T-helper 2 cell treated with Interferon-gamma antibody and Interleukin-4, amounts not matched to agents 100 ng/mL and 5 ng/mL, for 36 hours (primary cell): ENCODE results near the gene B9D1. TPM values are rescaled to one million over a fixed set of nuclear protein-coding genes. Genes with fewer than 3 reads are reported as not detected.
"Not testable (repeated sequence)": the region's sequence is repeated elsewhere in the genome, so short reads cannot be mapped to it uniquely, and the experiment has no call there.

ENCODE experiments used
- intact Hi-C: fragments of 100-400 bp; cut with micrococcal nuclease; formaldehyde crosslinking; loops from one replicate; pipeline ENCODE4 v1.15.1; 2023
- total RNA-seq: library from RNA; stranded (reverse); gene quantifications from 2 replicates; pipeline ENCODE4 v1.2.3, GENCODE V29; 2022

Gene B9D1
- total RNA-seq, 1 donor from 2014 or later, result 4.2 TPM

DNA sequence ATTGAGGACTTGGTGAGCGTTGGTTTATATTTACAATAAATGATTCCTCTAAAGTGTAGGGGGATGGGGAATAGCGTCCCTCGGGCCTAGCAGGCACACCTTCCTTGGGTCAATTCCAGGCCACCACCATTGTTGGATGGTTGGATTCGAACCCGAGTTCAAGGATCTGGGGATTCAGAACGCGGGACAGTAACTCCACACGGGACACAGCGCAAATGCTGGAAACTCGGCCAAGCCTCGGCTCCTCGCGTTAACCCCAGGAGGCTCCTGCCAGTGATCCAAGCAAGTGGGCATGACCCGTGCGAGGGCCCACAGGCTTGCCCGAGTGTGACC is 613 bp downstream of the B9D1 start:
- intact Hi-C loops, result loop anchor here (1.0 to 5.0 kb wide), 7 partner anchors 8 to 405 kb away; partner anchors contain the start of genes ALDH3A2 and MAPK7

DNA sequence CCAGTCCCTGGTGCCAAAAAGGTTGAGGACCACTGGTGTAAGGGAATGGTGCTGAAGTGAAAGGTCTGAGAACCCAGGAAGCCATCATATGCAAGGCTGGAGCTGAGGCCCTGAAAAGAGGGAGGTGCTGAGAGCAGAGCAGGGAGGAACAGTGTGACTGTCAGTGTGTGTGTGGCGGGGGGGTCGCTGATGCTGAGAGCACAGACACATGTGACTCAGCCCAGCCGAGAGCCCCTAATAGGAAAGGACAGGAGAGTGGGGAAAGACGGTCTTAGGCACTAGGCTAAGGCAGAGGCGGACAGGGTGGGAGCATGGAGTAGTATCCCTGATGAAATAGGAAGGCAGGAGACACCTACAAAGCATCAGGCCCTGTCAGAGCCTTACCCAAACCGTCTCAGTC is 1.2 kb downstream of the B9D1 start:
- intact Hi-C loops, result loop anchor here (5.0 kb wide), 3 partner anchors 101 to 406 kb away; partner anchors contain the start of gene ALDH3A2

DNA sequence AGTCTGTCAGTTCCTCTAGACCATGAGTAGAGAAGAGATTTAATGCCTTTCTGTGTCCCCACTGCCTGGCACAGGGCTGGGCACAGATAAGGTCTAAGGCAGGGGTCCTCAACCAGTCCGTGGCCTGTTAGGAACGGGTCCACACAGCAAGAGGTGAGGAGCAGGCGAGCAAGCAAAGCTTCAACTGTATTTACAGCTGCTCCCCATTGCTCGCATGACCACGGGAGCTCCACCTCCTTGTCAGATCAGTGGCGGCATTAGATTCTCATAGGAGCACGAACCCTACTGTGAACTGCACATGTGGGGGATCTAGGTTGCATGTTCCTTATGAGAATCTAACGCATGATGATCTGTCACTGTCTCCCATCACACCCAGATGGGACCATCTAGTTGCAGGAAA is 1.8 kb downstream of the B9D1 start:
- intact Hi-C loops, result loop anchor here (5.0 kb wide), 3 partner anchors 102 to 407 kb away; partner anchors contain the start of gene ALDH3A2

DNA sequence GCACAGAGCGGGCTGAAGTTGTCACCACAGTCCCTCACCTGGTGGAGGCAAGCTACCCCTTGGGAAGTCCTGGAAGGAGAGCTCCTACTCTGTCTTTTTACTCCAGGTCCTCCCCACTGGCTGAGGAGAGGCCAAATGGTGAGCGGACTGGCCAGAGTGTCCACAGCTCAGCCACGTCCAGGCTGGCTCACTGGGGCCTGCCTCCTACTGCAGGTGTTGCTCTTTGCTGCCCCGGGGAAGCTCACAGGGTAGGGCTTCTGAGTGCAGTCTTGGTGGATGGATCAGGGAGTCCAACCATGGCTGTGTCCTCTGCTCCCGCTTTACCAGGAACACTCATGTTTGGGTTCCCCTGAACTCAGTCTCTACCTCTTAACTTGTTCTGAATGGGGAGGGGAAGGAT is 2.7 kb downstream of the B9D1 start:
- intact Hi-C loops, result loop anchor here (5.0 kb wide), 3 partner anchors 102 to 407 kb away; partner anchors contain the start of gene ALDH3A2

DNA sequence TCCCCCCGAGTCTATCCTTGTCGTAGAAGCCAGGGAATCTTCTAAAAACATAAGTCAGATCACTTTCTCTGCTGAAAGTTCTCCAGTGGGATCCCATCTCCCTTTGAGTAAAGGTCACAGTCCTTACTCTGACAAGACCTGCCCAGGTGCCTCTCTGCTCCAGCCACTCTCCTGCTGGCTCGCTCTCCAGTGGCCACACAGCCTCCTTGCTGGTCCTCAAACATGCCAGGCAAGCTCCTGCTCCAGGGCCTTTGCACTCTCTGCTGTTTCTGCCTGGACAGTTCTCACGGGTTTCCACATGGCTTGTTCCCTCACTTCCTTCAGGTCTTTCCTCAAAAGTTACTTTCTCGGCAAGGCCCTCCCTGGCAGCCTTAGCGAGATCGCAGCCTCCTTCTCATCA is 3.4 kb downstream of the B9D1 start:
- intact Hi-C loops, result no loop called here

DNA sequence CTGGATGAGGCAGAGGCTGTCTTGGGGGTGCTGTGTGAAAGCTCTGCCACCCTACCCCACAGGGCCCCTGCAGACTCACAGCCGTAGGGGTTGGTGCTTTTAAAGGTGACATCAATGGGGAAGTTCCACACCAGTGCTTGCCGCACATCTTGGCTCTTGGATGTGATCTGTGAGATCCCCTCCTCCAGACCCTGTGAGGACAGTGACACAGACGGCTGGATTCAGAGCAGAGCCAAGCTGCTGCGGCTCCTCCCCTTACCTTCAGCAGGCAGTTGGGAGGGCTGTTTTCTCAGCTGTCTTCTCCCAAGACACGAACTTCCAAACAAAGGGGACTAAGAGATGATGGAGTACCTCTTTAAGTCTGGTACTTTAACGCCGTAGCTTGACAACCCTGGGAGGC is 4.8 kb downstream of the B9D1 start:
- intact Hi-C loops, result no loop called here

DNA sequence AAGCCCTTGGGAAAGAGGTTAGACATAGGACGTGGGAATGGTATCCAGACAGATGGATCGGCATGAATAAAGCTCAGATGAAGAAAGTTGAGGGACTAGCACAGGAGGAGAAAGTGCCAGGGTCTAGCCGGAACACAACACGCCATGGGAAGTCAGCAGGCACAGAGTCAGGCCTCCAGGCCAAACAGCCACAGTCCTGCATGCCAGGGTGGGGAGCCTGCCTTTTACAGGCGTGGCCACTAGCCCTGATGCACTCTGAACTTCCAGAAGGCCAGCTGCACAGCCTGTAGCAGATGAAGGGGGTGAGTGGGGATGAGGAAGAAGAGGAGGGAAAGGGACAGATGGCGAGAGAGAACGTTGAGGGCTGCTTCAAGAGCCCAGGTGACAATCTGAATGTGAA is 5.2 kb downstream of the B9D1 start:
- intact Hi-C loops, result no loop called here

DNA sequence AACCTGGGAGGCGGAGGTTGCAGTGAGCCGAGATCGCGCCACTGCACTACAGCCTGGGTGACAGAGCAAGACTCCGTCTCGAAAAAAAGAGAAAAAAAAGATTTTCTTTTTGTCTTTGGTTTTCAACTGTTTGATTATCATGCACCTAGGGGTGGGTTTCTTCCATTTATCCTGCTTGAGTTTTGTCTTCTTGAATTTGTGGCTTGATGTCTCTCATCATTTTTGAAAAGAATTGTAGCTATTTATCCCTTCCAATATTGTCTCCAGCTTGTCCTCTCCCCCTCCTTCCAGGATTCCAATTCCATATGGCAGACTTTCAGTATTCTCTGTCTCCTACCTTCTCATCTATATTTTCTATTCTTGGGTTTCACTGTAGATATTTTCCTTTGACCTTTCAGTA is 7.8 kb downstream of the B9D1 start:
- intact Hi-C loops, result no loop called here

DNA sequence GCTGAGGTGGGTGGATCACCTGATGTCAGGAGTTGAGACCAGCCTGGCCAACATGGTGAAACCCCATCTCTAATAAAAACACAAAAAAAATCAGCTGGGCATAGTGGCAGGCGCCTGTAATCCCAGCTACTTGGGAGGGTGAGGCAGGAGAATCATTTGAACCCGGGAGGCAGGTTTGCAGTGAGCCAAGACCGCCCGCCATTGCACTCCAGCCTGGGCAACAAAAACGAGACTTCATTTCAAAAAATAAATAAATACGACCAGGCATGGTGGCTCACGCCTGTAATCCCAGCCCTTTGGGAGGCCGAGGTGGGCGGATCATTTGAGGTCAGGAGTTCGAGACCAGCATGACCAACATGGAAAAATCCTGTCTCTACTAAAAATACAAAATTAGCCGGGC is 9.1 kb downstream of the B9D1 start:
- intact Hi-C loops, result not testable (repeated sequence)

DNA sequence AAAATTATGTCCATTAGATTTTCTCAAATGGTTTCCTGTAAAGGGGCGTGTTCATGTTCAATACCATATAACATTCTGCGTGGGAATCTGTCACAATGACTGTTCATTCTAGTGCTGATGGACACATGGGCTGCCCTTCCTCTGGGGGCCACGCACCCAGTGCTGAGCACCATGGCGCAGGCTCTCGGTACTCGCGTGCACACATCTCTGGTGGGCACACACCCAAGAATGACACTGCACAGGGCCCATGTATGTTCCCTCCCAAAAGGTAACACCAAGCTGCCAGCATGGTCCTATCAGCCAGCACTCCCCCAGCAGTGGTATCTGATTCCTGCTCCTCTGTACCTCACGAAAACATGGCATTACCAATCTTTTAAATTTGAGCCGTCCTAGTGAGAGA is 13.7 kb downstream of the B9D1 start:
- intact Hi-C loops, result no loop called here

GRCh38 chr17:19348081-19348650 is 14.4 kb downstream of the B9D1 start:
- intact Hi-C loops, result no loop called here

DNA sequence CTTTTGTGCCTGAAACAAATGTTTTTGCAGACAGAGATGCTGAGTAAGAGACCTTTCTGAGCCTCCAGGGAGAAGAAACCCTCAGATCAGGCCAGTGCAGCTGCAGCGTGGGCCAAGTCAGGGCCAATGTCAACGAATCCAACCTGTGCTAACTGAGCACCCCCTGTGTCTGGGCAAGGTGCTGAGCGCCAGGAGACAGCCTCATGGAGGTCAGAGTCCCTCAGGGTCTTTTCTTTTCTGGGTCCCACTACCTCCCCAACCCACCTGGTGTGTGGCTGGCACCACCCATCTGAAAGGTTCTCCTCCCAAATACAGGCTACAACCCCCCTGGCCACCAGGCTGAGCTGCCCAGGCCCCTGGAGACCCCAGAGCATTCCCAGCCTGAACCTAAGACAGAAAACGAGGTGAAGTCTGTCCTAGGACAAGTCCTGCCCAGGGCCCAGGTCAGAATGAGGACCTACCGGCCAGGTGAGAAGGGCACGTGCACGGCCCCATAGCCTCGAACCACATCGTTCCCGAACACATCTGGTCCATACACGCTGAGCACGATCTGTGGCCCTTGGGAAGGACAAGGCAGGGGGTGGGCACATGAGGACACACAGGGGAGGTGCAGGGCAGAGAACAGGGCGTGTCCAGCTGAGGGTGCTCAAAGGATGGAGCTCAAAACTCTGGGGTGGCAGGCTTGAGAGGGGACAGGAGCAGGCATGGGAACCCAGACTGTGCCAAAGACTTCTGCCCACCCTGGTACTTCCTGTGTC is 15.0 kb downstream of the B9D1 start:
- intact Hi-C loops, result no loop called here

- intact Hi-C loops, result no loop called here
Measured at GRCh38 chr17:19346351-19347255, 15.9 kb downstream of the B9D1 start.

DNA sequence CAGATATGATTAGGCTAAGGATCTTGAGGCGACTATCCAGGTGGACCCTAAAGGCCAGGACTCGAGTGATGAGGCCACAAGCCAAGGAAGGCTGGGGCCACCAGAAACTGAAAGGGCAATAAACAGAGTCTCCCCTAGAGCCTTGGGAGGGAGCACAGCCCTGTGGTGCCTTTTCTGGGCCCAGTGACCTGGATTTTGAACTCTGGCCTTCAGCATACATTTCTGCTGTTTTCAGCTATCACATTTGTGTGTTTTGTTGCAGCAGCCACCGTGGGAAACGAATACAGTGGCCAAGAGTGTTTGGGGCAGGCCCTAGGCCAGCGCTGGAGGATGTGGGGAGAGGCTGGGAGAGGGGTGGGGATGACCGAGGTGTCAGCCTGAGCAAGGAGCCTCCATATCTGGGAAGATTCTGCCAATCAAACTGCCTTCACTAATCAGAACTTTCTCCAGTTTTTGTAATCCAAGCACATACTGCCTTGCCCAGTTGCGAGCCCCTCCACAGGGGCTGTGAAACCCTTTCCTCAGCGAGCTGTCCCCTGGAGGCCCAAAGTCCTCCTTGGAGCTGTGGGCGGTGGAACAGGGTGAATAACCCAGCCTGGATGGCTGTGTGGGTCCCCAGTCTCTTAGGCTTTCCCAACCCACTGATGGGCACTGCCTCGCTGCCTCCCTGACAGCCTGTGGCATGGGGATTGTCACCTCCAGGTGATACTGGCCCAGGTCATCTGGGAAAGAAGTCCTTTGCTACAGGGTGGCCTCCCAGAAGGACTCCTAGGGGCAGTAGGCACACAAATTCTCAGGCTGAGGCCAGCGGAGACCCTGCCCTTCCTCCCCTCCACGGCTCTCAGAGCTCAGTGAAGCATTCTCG is 16.8 kb downstream of the B9D1 start:
- intact Hi-C loops, result no loop called here

- intact Hi-C loops, result no loop called here
Measured at GRCh38 chr17:19345067-19345460, 17.5 kb downstream of the B9D1 start.

GRCh38 chr17:19344311-19345066 is 18.0 kb downstream of the B9D1 start:
- intact Hi-C loops, result no loop called here

GRCh38 chr17:19343671-19344151 is 18.8 kb downstream of the B9D1 start:
- intact Hi-C loops, result no loop called here

DNA sequence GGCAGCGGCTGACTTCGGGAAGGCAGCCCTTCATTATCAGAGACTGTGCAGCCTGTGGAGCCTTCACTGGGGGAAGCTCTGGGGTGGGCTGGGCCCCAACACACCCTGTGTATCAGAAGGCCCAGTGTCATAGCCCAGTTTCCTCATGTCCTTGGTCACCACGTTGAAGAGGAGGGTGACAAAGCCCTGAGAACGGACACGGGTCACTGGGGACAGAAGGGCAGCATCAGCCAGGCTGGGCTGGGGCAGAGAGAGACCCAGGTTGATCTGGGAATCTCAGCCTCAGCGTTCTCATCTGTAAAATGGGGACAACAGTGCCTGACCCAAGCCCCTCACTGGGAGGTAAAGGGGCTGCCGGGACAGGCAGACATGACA is 19.3 kb downstream of the B9D1 start:
- intact Hi-C loops, result no loop called here

DNA sequence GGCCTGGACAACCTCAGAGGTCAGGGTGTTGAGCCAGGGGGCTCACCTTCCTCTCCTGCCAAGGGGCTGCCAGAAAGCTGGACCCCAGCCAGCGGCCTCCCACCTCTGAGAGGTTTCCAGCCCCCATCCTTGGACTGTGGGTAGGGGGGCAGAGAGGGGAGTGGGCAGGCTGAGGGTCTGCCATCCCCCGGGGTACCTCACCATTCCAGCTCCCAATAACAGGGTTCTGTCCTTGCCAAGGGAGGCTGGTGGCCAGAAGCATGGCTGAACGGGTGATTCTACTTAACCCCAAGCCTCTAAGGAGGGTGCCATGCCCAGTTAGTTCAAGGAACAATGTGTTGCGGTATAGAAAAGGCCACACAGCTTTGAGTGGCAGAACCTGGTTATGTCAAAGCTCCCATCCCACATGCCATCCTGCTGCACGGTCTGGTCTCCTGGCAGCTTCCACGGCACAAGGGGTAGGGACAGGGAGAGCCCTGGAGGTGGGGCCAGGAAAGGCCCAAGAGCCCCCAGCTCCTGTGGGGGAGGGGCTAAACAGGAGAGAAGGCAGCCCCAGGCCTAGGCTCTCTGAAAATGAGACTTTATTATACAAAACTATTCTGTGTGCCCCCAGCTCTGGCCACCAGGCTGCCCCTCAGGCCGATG is 19.8 kb downstream of the B9D1 start:
- intact Hi-C loops, result no loop called here
